ENCODE results near the gene IL13RA1.

IL13RA1 gene

GRCh38 chrX:118824173-118824730 is 96.8 kb downstream of the IL13RA1 start:
- no peak overlapping the region for H3K9ac ChIP-seq (ENCODE audit: low read length)
- DNase-seq, result no peak
- H3K36me3 ChIP-seq (replicated peaks; ENCODE audit: insufficient read depth, low read length), result no peaks in the 10 kb centered on the region
- H3K9me3 ChIP-seq (replicated peaks; ENCODE audit: insufficient read depth, low read length), result no peaks in the 10 kb centered on the region
- no peak for TF ChIP-seq CTCF (IDR thresholded peaks at IDR 0.05; ENCODE audit: low read length)
- TF ChIP-seq EZH2phosphoT487 (IDR thresholded peaks at IDR 0.05; ENCODE audit: low read length), result no peak
- no peak for TF ChIP-seq EZH2 (optimal IDR thresholded peaks at IDR 0.05; ENCODE audit: low read depth, low read length)
- no peaks in the 10 kb centered on the region for H3F3A ChIP-seq (ENCODE audit: insufficient read depth, low read length)
- no peaks in the 10 kb centered on the region for H4K20me1 ChIP-seq (ENCODE audit: insufficient read depth, low read length)
- no peaks in the 10 kb centered on the region for H3K9me2 ChIP-seq (replicated peaks; ENCODE audit: insufficient read depth, low read length)
- no peaks in the 10 kb centered on the region for H3K4me1 ChIP-seq (ENCODE audit: low read length)
- H3K4me2 ChIP-seq (ENCODE audit: low read depth, low read length), result peak overlapping the region; percentile 60; the same call in 1 of the 2 replicates
- peak overlapping the region; percentile 34; the same call in 1 of the 2 replicates for H3K4me3 ChIP-seq (ENCODE audit: low read length)
- peak overlapping the region; percentile 53; the same call in 1 of the 2 replicates for H2AFZ ChIP-seq (ENCODE audit: low read length)
- no peaks in the 10 kb centered on the region for H3K27me3 ChIP-seq (replicated peaks; ENCODE audit: insufficient read depth, low read length)
- no peak overlapping the region for H3K27ac ChIP-seq (ENCODE audit: low read length)
- H3K79me2 ChIP-seq (ENCODE audit: low read length), result no peaks in the 10 kb centered on the region

- Histone ChIP-seq H3K27ac (ENCODE audit: low read length) (no peak overlapping the region), H3F3A (ENCODE audit: insufficient read depth, low read length) (no peaks in the 10 kb centered on the region), H3K9ac (ENCODE audit: low read length) (no peak overlapping the region), H2AFZ (ENCODE audit: low read length) (no peak overlapping the region), H3K79me2 (ENCODE audit: low read length) (no peaks in the 10 kb centered on the region), H3K36me3 (replicated peaks; ENCODE audit: insufficient read depth, low read length) (no peaks in the 10 kb centered on the region), H3K4me3 (ENCODE audit: low read length) (no peak overlapping the region), H3K9me2 (replicated peaks; ENCODE audit: insufficient read depth, low read length) (no peaks in the 10 kb centered on the region), H4K20me1 (ENCODE audit: insufficient read depth, low read length) (no peaks in the 10 kb centered on the region), H3K4me1 (ENCODE audit: low read length) (no peaks in the 10 kb centered on the region), H3K27me3 (replicated peaks; ENCODE audit: insufficient read depth, low read length) (no peaks in the 10 kb centered on the region), H3K4me2 (ENCODE audit: low read depth, low read length) (no peak overlapping the region), H3K9me3 (replicated peaks; ENCODE audit: insufficient read depth, low read length) (no peaks in the 10 kb centered on the region)
- DNase-seq, result no peak
- TF ChIP-seq CTCF (IDR thresholded peaks at IDR 0.05; ENCODE audit: low read length) (no peak), EZH2phosphoT487 (IDR thresholded peaks at IDR 0.05; ENCODE audit: low read length) (no peak), EZH2 (optimal IDR thresholded peaks at IDR 0.05; ENCODE audit: low read depth, low read length) (no peak)
Measured at GRCh38 chrX:118825227-118825626, 97.8 kb downstream of the IL13RA1 start.

- Histone ChIP-seq H4K20me1 (ENCODE audit: insufficient read depth, low read length) (no peaks in the 10 kb centered on the region), H3F3A (ENCODE audit: insufficient read depth, low read length) (no peaks in the 10 kb centered on the region), H3K4me3 (ENCODE audit: low read length) (no peak overlapping the region), H3K9me2 (replicated peaks; ENCODE audit: insufficient read depth, low read length) (no peaks in the 10 kb centered on the region), H3K27me3 (replicated peaks; ENCODE audit: insufficient read depth, low read length) (no peaks in the 10 kb centered on the region), H3K9ac (ENCODE audit: low read length) (no peak overlapping the region), H3K4me1 (ENCODE audit: low read length) (no peaks in the 10 kb centered on the region), H3K4me2 (ENCODE audit: low read depth, low read length) (no peak overlapping the region), H3K79me2 (ENCODE audit: low read length) (no peaks in the 10 kb centered on the region), H2AFZ (ENCODE audit: low read length) (no peak overlapping the region), H3K9me3 (replicated peaks; ENCODE audit: insufficient read depth, low read length) (no peaks in the 10 kb centered on the region), H3K27ac (ENCODE audit: low read length) (no peak overlapping the region), H3K36me3 (replicated peaks; ENCODE audit: insufficient read depth, low read length) (no peaks in the 10 kb centered on the region)
- TF ChIP-seq EZH2phosphoT487 (IDR thresholded peaks at IDR 0.05; ENCODE audit: low read length) (no peak), CTCF (IDR thresholded peaks at IDR 0.05; ENCODE audit: low read length) (0 out of 2 replicates have a peak, but pooled peaks have one; percentile 7)
- no peak for DNase-seq
Measured at GRCh38 chrX:118839334-118839958, 112.0 kb downstream of the IL13RA1 start.
